Activated CD4-positive, CD25-positive, alpha-beta regulatory T cell treated with anti-CD3 and anti-CD28 coated beads, Interleukin-2, amount 50 U/mL, for 24 hours (primary cell): ENCODE measurements around the gene GRK6.
"Not testable (repeated sequence)": the region's sequence is repeated elsewhere in the genome, so short reads cannot be mapped to it uniquely, and the experiment has no call there.

Source experiments
- ATAC-seq, 2 donors: fragments of 150-1000 bp; cut with Tn5 transposase; one replicate each; pipeline ENCODE4 v1.10.0; 2021; ENCODE audit warnings: mild to moderate bottlenecking in 1 of 2, moderate library complexity in 1 of 2

GRK6 gene

GRCh38 chr5:177399997-177400868 lies 26.2 kb upstream of the GRK6 start, which contains the start of gene PFN3:
TSS of gene PFN3 (minus strand) at chr5:177400661. CDS start at chr5:177400576, 85 bp downstream.
- no peak for ATAC-seq

- peak; percentile 52 to 57 for ATAC-seq
These were observed 24.0 kb upstream of the GRK6 start for GRCh38 chr5:177402271-177403043.

GRCh38 chr5:177403102-177403791 lies 23.2 kb upstream of the GRK6 start:
- peak; percentile 11 to 14 for ATAC-seq

GRCh38 chr5:177403792-177404640 lies 22.5 kb upstream of the GRK6 start:
- peak; percentile 88 to 90 for ATAC-seq

- ATAC-seq, result no peak
These were observed 21.8 kb upstream of the GRK6 start for GRCh38 chr5:177404641-177405179.

GRCh38 chr5:177405312-177405711 lies 21.2 kb upstream of the GRK6 start:
- no peak for ATAC-seq

- ATAC-seq, result no peak
These were observed 20.7 kb upstream of the GRK6 start for GRCh38 chr5:177405805-177406204.

GRCh38 chr5:177409043-177409801 lies 17.3 kb upstream of the GRK6 start, which contains the start of gene F12:
TSS of gene F12 (minus strand) at chr5:177409564. CDS start at chr5:177409527, 37 bp downstream.
- no peak for ATAC-seq

GRCh38 chr5:177410575-177410974 lies 15.9 kb upstream of the GRK6 start:
- no peak for ATAC-seq

GRCh38 chr5:177412603-177413233 lies 13.8 kb upstream of the GRK6 start:
- peak; percentile 90 to 91 for ATAC-seq

GRCh38 chr5:177414481-177414880 lies 12.0 kb upstream of the GRK6 start:
- no peak for ATAC-seq

GRCh38 chr5:177417081-177417480 lies 9.4 kb upstream of the GRK6 start:
- not testable (repeated sequence) for ATAC-seq

- no peak for ATAC-seq
These were observed 7.4 kb upstream of the GRK6 start for GRCh38 chr5:177419046-177419445.

- ATAC-seq, result not testable (repeated sequence)
These were observed 6.0 kb upstream of the GRK6 start for GRCh38 chr5:177420472-177420871.

GRCh38 chr5:177421062-177421798 lies 5.2 kb upstream of the GRK6 start:
- ATAC-seq, result no peak

- ATAC-seq, result no peak
These were observed 2.8 kb upstream of the GRK6 start for GRCh38 chr5:177423671-177424070.

GRCh38 chr5:177425196-177425800 lies 1.2 kb upstream of the GRK6 start:
- no peak for ATAC-seq

- ATAC-seq, result peak; percentile 85 to 87
These were observed 493 bp upstream of the GRK6 start for GRCh38 chr5:177425801-177426565.
